ENCODE data around the gene ERGIC1.
"Not testable (repeated sequence)": the region's sequence is repeated elsewhere in the genome, so short reads cannot be mapped to it uniquely, and the experiment has no call there.

The ERGIC1 gene

GRCh38 chr5:172801179-172801671 is 32.8 kb upstream of the ERGIC1 start:
- DNase-seq (ENCODE audit: low spot score) = no peak

- no peak for DNase-seq (ENCODE audit: low spot score)
Measured at GRCh38 chr5:172802112-172802511, 31.9 kb upstream of the ERGIC1 start.

GRCh38 chr5:172802567-172803176 is 31.4 kb upstream of the ERGIC1 start:
- DNase-seq (ENCODE audit: low spot score) = no peak

GRCh38 chr5:172805018-172805683 is 28.9 kb upstream of the ERGIC1 start:
- no peak for DNase-seq (ENCODE audit: low spot score)

GRCh38 chr5:172805736-172806255 is 28.3 kb upstream of the ERGIC1 start:
- no peak for DNase-seq (ENCODE audit: low spot score)

GRCh38 chr5:172806897-172807672 is 27.0 kb upstream of the ERGIC1 start:
- no peak for DNase-seq (ENCODE audit: low spot score)

- DNase-seq (ENCODE audit: low spot score) = no peak
Measured at GRCh38 chr5:172807766-172808311, 26.2 kb upstream of the ERGIC1 start.

GRCh38 chr5:172809774-172810173 is 24.3 kb upstream of the ERGIC1 start:
- DNase-seq (ENCODE audit: low spot score) = no peak

- DNase-seq (ENCODE audit: low spot score) = not testable (repeated sequence)
Measured at GRCh38 chr5:172810996-172811395, 23.1 kb upstream of the ERGIC1 start.

GRCh38 chr5:172815631-172816030 is 18.4 kb upstream of the ERGIC1 start:
- DNase-seq (ENCODE audit: low spot score) = no peak

GRCh38 chr5:172816925-172817562 is 17.0 kb upstream of the ERGIC1 start:
- DNase-seq (ENCODE audit: low spot score) = no peak

- no peak for DNase-seq (ENCODE audit: low spot score)
Measured at GRCh38 chr5:172817664-172818063, 16.4 kb upstream of the ERGIC1 start.

GRCh38 chr5:172818081-172818480 is 16.0 kb upstream of the ERGIC1 start:
- DNase-seq (ENCODE audit: low spot score) = no peak

- DNase-seq (ENCODE audit: low spot score) = no peak
Measured at GRCh38 chr5:172819569-172819968, 14.5 kb upstream of the ERGIC1 start.

GRCh38 chr5:172820046-172820767 is 13.8 kb upstream of the ERGIC1 start:
- peak; percentile 51 for DNase-seq (ENCODE audit: low spot score)

GRCh38 chr5:172821340-172821985 is 12.6 kb upstream of the ERGIC1 start:
- no peak for DNase-seq (ENCODE audit: low spot score)

- DNase-seq (ENCODE audit: low spot score) = no peak
Measured at GRCh38 chr5:172823840-172824362, 10.2 kb upstream of the ERGIC1 start.

- DNase-seq (ENCODE audit: low spot score) = no peak
Measured at GRCh38 chr5:172825610-172826204, 8.3 kb upstream of the ERGIC1 start.

GRCh38 chr5:172827841-172828240 is 6.2 kb upstream of the ERGIC1 start:
- DNase-seq (ENCODE audit: low spot score) = no peak

- no peak for DNase-seq (ENCODE audit: low spot score)
Measured at GRCh38 chr5:172828911-172829431, 5.1 kb upstream of the ERGIC1 start.

All from cerebellar cortex (tissue), 1 donor.